HepG2 (cell line): ENCODE measurements around the gene PHIP. TPM values are rescaled to one million over a fixed set of nuclear protein-coding genes. Genes with fewer than 3 reads are reported as not detected.

Experiments
- FLYWCH1 ChIP-seq: sonication (generic); formaldehyde crosslinking; IDR thresholded peaks from 2 replicates; pipeline ENCODE4 v1.8.1; 2023; ENCODE audit warnings: mild to moderate bottlenecking, missing genetic modification reagents
- IRF2 ChIP-seq: IDR thresholded peaks from 2 replicates; pipeline ENCODE4 v1.6.1; 2018; ENCODE audit warnings: missing genetic modification reagents, missing compliant biosample characterization
- NPAS2 ChIP-seq: sonication (generic); formaldehyde crosslinking; IDR thresholded peaks from 2 replicates; pipeline ENCODE4 v1.8.0; 2022; ENCODE audit warnings: mild to moderate bottlenecking, missing genetic modification reagents, borderline replicate concordance
- ZC3H13 ChIP-seq: sonication (generic); formaldehyde crosslinking; IDR thresholded peaks from 2 replicates; pipeline ENCODE4 v1.8.1; 2023; ENCODE audit warnings: mild to moderate bottlenecking, missing genetic modification reagents, moderate library complexity
- ZNF138 ChIP-seq: sonication (generic); formaldehyde crosslinking; IDR thresholded peaks from 2 replicates; pipeline ENCODE4 v1.5.0; 2020; ENCODE audit warnings: mild to moderate bottlenecking, low read depth, missing genetic modification reagents
- ZNF337 ChIP-seq: sonication (generic); formaldehyde crosslinking; IDR thresholded peaks from 2 replicates; pipeline ENCODE4 v1.5.1; 2020; ENCODE audit warnings: missing genetic modification reagents, low read depth, mild to moderate bottlenecking, borderline replicate concordance
- polyA plus RNA-seq, 8 experiments: library from polyadenylated mRNA; depleted of rRNA in 3 of 8; stranded (reverse) in 7 of 8; unstranded in 1 of 8; fragments of >200 nt; fragmentation: Illumina TruSeq in 4 of 8; extraction: Trizol in 4 of 8; gene quantifications; 2 replicates each; pipeline versions ENCODE4 v1.2.1 to v1.2.3, GENCODE V29; 2011 to 2016; ENCODE audit warnings: low read depth in 4 of 8, missing spikeins in 1 of 8, mixed read lengths in 1 of 8; ENCODE audit not compliant: insufficient read depth in 1 of 8
- total RNA-seq, 5 experiments: library from RNA; depleted of rRNA; stranded (reverse); fragments of >200 nt; fragmentation: Illumina TruSeq; extraction: Trizol; gene quantifications; 2 replicates each; pipeline ENCODE4 v1.2.3, GENCODE V29; 2016; ENCODE audit warnings: low read depth in 1 of 5
- TF ChIP-seq, protein P1 (sequence below): sonication (generic); formaldehyde crosslinking; IDR thresholded peaks from 2 replicates; pipeline ENCODE4 v1.8.0; 2022; ENCODE audit warnings: missing genetic modification reagents, mild to moderate bottlenecking, moderate library complexity, borderline replicate concordance
- TF ChIP-seq, protein P2 (sequence below): sonication (generic); formaldehyde crosslinking; IDR thresholded peaks from 2 replicates; pipeline ENCODE4 v1.4.0; 2020; ENCODE audit warnings: mild to moderate bottlenecking, low read depth, missing genetic modification reagents
- TF ChIP-seq, protein P3 (sequence below): sonication (generic); formaldehyde crosslinking; IDR thresholded peaks from 2 replicates; pipeline ENCODE4 v1.5.0; 2020; ENCODE audit warnings: missing genetic modification reagents
- TF ChIP-seq, protein P4 (sequence below): sonication (generic); formaldehyde crosslinking; IDR thresholded peaks from 2 replicates; pipeline ENCODE4 v1.4.0; 2020; ENCODE audit warnings: missing genetic modification reagents
- TF ChIP-seq, protein P5 (sequence below): sonication (generic); formaldehyde crosslinking; IDR thresholded peaks from 2 replicates; pipeline ENCODE4 v1.4.0; 2020; ENCODE audit warnings: missing genetic modification reagents, borderline replicate concordance
- TF ChIP-seq, protein P6 (sequence below): IDR thresholded peaks from 2 replicates; pipeline ENCODE4 v1.6.1; 2016; ENCODE audit warnings: low read depth, control low read depth

The PHIP gene
- total and polyA plus RNA-seq, 2 of the 13 experiments (the other 11 are each of a cell fraction or from before 2014, with no cell fraction given) = 6.5 to 23.5 TPM

DNA sequence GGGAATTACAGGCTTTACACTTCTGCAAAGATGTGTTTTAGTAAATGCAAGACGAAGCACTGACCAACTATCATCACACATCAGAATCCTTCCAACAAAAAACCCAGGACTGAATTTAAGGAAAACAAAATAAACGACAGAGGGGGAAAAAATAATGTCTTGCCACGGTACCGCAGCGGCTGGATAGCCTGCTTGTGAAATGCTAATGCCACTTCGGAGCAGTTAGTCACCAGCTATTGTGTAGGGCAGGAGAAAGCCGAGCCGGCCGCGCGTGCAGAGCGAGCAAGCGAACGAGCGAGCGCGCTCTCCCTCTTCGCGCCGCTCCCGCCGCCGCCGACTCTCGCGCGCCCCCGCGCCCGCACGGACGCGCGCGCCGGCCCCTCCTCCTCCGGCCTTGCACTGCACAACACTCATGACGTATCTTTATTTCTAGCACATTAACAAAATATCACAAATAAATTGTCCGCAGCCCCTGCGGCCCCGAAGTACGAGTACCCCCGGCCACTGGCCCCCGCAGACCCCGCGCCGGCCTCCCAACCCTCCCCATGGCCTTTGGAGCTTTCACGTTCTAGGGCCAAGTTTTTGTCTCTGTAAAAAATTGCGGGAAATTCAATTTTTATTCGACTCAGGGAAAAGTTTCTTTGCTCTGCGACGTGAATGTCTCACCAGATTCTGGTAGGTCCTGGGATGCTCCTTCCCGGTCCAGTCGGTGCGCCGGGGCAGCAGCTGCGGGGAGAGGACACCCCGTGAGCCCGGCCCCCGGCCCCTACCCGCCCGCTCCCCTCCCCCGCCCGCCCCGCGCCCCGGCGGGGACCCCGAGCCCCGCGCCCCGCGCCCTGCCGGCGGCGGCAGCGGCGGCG, 1.0 kb downstream of the PHIP start (continued):
- no peak for TF ChIP-seq ZNF337 (CRISPR knock-in tag)
- no peak for TF ChIP-seq ZNF138 (CRISPR knock-in tag)
- TF ChIP-seq, protein P1, sequence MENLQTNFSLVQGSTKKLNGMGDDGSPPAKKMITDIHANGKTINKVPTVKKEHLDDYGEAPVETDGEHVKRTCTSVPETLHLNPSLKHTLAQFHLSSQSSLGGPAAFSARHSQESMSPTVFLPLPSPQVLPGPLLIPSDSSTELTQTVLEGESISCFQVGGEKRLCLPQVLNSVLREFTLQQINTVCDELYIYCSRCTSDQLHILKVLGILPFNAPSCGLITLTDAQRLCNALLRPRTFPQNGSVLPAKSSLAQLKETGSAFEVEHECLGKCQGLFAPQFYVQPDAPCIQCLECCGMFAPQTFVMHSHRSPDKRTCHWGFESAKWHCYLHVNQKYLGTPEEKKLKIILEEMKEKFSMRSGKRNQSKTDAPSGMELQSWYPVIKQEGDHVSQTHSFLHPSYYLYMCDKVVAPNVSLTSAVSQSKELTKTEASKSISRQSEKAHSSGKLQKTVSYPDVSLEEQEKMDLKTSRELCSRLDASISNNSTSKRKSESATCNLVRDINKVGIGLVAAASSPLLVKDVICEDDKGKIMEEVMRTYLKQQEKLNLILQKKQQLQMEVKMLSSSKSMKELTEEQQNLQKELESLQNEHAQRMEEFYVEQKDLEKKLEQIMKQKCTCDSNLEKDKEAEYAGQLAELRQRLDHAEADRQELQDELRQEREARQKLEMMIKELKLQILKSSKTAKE (CRISPR knock-in tag) = no peak
- TF ChIP-seq, protein P2, sequence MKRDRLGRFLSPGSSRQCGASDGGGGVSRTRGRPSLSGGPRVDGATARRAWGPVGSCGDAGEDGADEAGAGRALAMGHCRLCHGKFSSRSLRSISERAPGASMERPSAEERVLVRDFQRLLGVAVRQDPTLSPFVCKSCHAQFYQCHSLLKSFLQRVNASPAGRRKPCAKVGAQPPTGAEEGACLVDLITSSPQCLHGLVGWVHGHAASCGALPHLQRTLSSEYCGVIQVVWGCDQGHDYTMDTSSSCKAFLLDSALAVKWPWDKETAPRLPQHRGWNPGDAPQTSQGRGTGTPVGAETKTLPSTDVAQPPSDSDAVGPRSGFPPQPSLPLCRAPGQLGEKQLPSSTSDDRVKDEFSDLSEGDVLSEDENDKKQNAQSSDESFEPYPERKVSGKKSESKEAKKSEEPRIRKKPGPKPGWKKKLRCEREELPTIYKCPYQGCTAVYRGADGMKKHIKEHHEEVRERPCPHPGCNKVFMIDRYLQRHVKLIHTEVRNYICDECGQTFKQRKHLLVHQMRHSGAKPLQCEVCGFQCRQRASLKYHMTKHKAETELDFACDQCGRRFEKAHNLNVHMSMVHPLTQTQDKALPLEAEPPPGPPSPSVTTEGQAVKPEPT (CRISPR knock-in tag) = no peak
- TF ChIP-seq, protein P3, sequence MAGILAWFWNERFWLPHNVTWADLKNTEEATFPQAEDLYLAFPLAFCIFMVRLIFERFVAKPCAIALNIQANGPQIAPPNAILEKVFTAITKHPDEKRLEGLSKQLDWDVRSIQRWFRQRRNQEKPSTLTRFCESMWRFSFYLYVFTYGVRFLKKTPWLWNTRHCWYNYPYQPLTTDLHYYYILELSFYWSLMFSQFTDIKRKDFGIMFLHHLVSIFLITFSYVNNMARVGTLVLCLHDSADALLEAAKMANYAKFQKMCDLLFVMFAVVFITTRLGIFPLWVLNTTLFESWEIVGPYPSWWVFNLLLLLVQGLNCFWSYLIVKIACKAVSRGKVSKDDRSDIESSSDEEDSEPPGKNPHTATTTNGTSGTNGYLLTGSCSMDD (CRISPR knock-in tag) = no peak
- peak; percentile 37; the same call in 1 of the 2 replicates for TF ChIP-seq IRF2
- TF ChIP-seq, protein P4, sequence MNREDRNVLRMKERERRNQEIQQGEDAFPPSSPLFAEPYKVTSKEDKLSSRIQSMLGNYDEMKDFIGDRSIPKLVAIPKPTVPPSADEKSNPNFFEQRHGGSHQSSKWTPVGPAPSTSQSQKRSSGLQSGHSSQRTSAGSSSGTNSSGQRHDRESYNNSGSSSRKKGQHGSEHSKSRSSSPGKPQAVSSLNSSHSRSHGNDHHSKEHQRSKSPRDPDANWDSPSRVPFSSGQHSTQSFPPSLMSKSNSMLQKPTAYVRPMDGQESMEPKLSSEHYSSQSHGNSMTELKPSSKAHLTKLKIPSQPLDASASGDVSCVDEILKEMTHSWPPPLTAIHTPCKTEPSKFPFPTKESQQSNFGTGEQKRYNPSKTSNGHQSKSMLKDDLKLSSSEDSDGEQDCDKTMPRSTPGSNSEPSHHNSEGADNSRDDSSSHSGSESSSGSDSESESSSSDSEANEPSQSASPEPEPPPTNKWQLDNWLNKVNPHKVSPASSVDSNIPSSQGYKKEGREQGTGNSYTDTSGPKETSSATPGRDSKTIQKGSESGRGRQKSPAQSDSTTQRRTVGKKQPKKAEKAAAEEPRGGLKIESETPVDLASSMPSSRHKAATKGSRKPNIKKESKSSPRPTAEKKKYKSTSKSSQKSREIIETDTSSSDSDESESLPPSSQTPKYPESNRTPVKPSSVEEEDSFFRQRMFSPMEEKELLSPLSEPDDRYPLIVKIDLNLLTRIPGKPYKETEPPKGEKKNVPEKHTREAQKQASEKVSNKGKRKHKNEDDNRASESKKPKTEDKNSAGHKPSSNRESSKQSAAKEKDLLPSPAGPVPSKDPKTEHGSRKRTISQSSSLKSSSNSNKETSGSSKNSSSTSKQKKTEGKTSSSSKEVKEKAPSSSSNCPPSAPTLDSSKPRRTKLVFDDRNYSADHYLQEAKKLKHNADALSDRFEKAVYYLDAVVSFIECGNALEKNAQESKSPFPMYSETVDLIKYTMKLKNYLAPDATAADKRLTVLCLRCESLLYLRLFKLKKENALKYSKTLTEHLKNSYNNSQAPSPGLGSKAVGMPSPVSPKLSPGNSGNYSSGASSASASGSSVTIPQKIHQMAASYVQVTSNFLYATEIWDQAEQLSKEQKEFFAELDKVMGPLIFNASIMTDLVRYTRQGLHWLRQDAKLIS (CRISPR knock-in tag) = no peak
- TF ChIP-seq, protein P5, sequence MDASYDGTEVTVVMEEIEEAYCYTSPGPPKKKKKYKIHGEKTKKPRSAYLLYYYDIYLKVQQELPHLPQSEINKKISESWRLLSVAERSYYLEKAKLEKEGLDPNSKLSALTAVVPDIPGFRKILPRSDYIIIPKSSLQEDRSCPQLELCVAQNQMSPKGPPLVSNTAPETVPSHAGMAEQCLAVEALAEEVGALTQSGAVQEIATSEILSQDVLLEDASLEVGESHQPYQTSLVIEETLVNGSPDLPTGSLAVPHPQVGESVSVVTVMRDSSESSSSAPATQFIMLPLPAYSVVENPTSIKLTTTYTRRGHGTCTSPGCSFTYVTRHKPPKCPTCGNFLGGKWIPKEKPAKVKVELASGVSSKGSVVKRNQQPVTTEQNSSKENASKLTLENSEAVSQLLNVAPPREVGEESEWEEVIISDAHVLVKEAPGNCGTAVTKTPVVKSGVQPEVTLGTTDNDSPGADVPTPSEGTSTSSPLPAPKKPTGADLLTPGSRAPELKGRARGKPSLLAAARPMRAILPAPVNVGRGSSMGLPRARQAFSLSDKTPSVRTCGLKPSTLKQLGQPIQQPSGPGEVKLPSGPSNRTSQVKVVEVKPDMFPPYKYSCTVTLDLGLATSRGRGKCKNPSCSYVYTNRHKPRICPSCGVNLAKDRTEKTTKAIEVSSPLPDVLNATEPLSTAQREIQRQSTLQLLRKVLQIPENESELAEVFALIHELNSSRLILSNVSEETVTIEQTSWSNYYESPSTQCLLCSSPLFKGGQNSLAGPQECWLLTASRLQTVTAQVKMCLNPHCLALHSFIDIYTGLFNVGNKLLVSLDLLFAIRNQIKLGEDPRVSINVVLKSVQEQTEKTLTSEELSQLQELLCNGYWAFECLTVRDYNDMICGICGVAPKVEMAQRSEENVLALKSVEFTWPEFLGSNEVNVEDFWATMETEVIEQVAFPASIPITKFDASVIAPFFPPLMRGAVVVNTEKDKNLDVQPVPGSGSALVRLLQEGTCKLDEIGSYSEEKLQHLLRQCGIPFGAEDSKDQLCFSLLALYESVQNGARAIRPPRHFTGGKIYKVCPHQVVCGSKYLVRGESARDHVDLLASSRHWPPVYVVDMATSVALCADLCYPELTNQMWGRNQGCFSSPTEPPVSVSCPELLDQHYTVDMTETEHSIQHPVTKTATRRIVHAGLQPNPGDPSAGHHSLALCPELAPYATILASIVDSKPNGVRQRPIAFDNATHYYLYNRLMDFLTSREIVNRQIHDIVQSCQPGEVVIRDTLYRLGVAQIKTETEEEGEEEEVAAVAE (CRISPR knock-in tag) = no peak
- TF ChIP-seq FLYWCH1 (CRISPR knock-in tag) = no peak
- TF ChIP-seq, protein P6, sequence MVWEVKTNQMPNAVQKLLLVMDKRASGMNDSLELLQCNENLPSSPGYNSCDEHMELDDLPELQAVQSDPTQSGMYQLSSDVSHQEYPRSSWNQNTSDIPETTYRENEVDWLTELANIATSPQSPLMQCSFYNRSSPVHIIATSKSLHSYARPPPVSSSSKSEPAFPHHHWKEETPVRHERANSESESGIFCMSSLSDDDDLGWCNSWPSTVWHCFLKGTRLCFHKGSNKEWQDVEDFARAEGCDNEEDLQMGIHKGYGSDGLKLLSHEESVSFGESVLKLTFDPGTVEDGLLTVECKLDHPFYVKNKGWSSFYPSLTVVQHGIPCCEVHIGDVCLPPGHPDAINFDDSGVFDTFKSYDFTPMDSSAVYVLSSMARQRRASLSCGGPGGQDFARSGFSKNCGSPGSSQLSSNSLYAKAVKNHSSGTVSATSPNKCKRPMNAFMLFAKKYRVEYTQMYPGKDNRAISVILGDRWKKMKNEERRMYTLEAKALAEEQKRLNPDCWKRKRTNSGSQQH (CRISPR knock-in tag) = no peak
- TF ChIP-seq NPAS2 (CRISPR knock-in tag) = no peak
- TF ChIP-seq ZC3H13 = no peak
